Measurements from ENCODE around the gene SRCIN1. TPM values are rescaled to one million over a fixed set of nuclear protein-coding genes. Genes with fewer than 3 reads are reported as not detected.
A peak's percentile ranks its signal among the peaks of the same experiment; 100 is the strongest.
"Not testable (repeated sequence)": the region's sequence is repeated elsewhere in the genome, so short reads cannot be mapped to it uniquely, and the experiment has no call there.

The SRCIN1 gene
- total RNA-seq, 1 donor from 2014 or later = 2.1 TPM

GRCh38 chr17:38507436-38507835, 98.3 kb downstream of the SRCIN1 start:
- H3K4me3 ChIP-seq (ENCODE audit: low read depth, low read length) = no peak overlapping the region
- peak; percentile 6 for TF ChIP-seq CTCF (conservative IDR thresholded peaks at IDR 0.05; ENCODE audit: low read depth, low read length)
- DNase-seq (ENCODE audit: low read depth) = no peak

DNA sequence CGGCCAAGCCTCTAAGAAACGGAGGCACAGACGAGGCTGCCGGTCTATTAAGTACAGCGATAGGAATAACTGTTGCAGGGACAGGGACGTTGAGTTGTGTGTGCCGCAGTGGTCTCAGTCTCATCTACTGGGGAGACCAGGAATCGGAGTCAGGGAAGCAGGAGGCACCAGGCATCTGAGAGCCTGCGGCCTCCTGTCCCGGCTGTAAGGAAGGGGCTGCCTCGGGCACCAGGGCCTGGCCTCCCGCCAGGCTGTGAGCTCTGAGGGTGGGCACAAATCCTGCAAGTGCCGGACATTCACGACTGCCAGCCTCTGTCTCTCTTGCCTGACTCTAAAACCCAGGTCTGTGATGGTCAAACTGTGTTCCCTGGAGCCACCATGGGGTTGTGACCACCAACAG, 101.5 kb downstream of the SRCIN1 start:
- DNase-seq (ENCODE audit: low read depth) = no peak
- H3K4me3 ChIP-seq (ENCODE audit: low read depth, low read length) = no peak overlapping the region
- TF ChIP-seq CTCF (conservative IDR thresholded peaks at IDR 0.05; ENCODE audit: low read depth, low read length) = no peak

DNA sequence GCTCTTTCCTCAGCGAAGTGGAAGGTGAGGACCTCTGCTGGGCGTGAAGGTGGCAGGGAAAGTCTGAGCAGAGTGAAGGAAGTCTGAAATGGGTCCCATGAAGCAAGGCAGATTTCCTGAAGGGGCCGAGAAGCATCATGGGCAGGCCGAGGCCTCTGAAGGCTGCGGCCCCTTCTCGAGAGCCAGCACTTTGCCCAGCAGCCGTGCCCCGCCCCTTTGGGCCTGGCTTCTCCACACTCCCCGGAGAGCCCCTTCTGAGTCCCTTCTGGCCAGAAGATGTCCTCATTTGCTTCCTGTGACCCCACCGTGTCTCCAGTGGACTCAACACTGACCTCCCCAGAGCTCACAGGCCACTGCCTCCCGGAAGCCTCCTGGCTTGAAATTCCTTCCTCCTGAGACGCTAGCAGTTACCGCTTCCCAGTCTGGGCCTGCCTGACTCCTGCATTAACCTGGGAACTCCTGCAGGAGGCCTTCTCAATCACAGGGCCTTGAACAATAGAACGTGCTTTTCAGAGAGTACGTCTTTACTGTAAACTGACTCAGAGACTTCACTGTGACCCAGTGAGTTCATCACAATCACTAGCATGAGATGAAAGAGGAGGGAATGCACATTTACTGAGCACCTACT, 102.4 kb downstream of the SRCIN1 start:
- DNase-seq (ENCODE audit: low read depth); H3K4me3 ChIP-seq (ENCODE audit: low read depth, low read length): not testable (repeated sequence)

DNA sequence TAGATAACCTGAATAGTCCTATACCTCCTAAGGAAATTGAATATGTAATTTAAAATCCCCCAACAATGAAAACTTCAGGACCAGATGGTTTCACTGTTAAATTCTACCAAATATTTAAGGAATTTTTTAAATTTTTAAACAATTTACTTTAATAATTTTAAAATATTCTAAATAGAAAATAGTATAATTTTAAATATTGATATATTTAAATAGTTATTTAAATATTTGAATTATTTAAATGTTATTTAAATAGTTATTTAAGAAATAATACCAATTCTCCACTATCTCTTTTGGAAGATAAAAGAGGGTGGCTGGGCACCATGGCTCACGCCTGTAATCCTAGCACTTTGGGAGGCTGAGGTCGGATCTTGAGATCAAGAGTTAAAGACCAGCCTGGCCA, 104.0 kb downstream of the SRCIN1 start:
- DNase-seq (ENCODE audit: low read depth); H3K4me3 ChIP-seq (ENCODE audit: low read depth, low read length): not testable (repeated sequence)

DNA sequence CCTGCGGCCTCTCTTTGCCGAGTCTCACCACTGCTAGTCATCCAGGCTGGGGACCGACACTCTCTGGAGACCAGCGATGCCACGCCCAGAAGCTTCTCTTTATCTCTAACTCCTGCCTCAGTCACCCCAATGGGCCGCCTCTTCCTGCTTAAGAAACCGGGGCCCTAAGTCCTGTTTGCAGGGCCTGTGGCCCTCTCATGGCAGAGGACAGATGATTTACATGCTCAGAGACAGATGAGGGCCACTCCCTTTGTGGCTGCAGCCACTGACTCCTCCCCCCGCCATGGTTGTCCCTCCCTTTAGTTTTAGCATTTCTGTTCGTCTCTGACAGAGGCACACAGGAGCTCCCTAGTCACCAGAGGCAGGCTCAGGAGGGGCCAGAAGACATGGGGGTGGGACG, 106.5 kb downstream of the SRCIN1 start:
- DNase-seq (ENCODE audit: low read depth); H3K4me3 ChIP-seq (ENCODE audit: low read depth, low read length): not testable (repeated sequence)

DNA sequence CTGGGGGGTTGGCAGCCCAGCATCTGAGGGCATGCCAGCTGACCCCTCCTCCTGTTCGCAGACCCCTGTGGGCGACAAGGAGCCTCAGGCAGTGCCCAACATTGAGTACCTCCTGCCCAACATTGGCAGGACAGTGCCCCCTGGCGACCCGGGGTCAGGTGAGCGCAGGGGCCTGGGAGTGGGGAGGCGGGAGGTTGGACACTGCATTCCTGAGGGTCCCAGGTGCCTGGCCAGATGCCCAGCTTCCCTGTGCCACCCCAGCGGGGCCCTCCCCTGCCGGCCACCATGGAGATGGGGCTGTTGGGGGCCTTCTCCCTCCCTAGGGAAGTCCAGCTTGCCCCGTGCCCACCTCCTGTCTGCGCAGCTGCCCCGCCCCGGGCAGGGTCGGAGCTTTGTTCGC, 107.4 kb downstream of the SRCIN1 start:
- TF ChIP-seq CTCF (conservative IDR thresholded peaks at IDR 0.05; ENCODE audit: low read depth, low read length) = no peak
- H3K4me3 ChIP-seq (ENCODE audit: low read depth, low read length) = no peak overlapping the region
- no peak for DNase-seq (ENCODE audit: low read depth)

DNA sequence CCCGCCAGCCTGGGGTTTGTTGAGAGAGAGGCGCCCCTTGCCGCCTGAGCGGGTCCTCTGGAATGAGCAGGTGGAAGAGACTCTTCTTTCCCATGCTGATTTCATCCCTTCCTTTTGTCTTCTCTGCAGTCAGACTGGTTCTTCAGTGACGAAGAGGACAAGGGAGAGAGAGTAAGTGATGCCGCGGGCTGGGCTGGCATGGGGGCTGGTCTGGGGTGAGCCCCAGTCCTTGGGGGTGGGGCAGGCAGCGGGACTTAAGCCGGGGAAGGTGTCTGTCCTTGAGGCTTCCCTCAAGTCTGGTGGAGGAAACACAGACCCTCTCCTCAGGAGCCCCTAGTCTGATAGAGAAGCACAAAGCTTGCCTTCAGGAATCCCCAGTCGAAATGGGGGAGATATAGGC, 108.1 kb downstream of the SRCIN1 start:
- H3K4me3 ChIP-seq (ENCODE audit: low read depth, low read length); DNase-seq (ENCODE audit: low read depth): not testable (repeated sequence)

- DNase-seq (ENCODE audit: low read depth); H3K4me3 ChIP-seq (ENCODE audit: low read depth, low read length): not testable (repeated sequence)
These were observed 111.6 kb downstream of the SRCIN1 start for GRCh38 chr17:38494152-38494551.

DNA sequence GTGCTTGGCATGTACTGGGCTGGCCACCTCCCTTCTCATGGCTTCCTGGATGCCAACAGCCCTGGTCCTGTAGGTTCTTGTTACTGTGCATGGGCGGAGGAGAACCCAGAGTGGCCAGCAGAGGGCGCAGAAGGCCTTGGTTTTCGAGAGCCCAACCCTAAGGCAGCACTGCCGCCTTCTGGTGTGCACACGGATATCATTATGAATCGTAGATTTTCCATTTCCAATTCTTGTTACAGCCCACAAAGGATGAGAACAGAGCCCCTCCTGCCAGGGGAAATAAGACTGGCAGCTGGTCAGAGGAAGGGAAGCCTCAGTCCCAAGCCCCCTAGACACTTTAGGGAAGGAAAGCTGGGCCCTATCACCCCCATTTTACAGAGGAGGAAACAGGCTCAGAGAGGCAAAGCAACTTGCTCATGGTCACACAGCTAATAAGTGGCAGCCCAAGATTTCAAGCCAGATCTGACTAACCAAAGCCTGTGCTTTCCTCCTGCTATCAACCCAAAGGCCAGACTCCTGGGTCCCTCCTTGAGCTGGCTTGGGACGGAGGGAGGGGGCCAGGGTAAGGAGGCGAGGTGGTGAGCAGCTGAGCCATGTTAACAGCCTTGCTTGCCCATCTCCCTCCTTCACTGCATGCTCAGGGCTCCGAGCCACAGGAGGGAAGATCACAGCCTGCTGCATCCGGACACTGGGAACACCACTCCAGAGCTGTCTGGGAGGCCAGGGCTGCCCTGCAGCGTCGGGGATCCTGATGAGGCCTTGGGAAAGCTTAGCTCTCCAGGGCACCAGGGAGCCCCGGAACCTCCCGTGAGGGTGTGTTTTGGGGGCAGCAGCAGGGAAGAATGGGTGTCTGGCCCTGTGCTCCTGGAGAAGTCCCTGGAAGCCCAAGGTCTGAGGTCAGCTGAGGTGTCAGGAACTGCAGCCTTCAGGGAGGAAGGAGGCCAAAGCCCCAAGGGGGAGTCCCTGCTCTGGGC, 113.4 kb downstream of the SRCIN1 start:
- not testable (repeated sequence) for H3K4me3 ChIP-seq (ENCODE audit: low read depth, low read length)
- DNase-seq (ENCODE audit: low read depth) = peak; percentile 16
- TF ChIP-seq CTCF (conservative IDR thresholded peaks at IDR 0.05; ENCODE audit: low read depth, low read length) = peak; percentile 67

DNA sequence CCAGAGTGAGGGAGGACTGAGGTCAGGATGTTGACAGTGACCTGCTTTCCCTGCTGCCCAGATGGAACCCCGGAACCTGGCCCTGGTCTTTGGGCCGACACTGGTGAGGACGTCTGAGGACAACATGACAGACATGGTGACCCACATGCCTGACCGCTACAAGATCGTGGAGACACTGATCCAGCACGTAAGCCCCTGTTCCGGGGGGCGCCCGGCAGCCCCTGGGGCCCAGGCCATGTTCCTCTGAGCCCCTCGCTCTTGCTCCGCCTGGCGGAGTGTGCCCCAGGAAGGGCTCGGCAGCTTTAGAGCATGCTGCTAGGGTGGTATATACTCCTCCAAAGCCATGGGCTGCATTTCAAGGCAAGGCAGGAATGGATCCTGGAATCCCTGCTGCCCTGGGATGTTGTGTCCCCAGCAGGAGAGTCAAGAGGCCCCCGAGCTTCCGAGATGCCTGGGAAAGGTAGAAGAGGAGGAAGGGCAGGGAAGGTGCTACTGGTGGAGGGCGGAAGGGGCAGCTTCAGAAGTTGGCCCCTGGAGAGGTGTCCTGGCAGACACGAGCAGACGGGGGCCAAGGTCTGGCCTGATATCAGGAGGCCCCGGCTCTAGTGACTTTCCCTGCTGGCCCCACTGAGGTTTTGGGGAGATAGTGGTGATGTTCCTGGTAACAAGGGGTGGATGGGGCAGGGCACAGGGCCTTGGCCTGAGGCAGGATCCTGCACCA, 114.2 kb downstream of the SRCIN1 start:
- not testable (repeated sequence) for H3K4me3 ChIP-seq (ENCODE audit: low read depth, low read length); DNase-seq (ENCODE audit: low read depth)

DNA sequence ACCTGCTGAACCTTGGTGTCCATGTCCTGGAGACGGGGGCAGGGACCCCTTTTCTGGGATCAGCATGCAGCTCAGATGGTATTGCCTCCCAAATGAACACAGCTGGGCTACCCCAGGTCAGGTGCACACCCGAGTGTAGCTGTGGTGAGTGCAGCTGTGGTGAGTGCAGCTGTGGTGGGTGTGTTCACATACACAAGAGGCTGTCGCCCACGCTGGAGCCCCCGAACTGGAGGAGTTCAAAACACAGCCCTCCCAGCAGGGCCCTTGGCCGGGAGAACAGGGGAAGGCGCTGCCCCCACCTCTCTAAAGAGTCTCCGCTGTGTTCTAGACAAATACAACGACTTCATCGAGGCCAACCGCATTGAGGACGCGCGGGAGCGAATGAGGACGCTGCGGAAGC, 116.0 kb downstream of the SRCIN1 start:
- H3K4me3 ChIP-seq (ENCODE audit: low read depth, low read length); DNase-seq (ENCODE audit: low read depth): not testable (repeated sequence)

- not testable (repeated sequence) for DNase-seq (ENCODE audit: low read depth); H3K4me3 ChIP-seq (ENCODE audit: low read depth, low read length)
These were observed 120.0 kb downstream of the SRCIN1 start for GRCh38 chr17:38485681-38486298.

Measured in epithelial cell of proximal tubule (primary cell).